Liver (tissue), 9 donors: Measurements from ENCODE around the gene SOX18. TPM values are rescaled to one million over a fixed set of nuclear protein-coding genes. Genes with fewer than 3 reads are reported as not detected.

Source experiments
- DNase-seq: peaks from one replicate; pipeline ENCODE4 v3.0.0-alpha.2; 2017; ENCODE audit warnings: low spot score
- H3K27ac ChIP-seq, 2 donors: one replicate each; pipeline ENCODE4 v1.7.0; 2013; ENCODE audit warnings: inconsistent platforms in 2 of 2, low read length in 2 of 2, control low read depth in 1 of 2, low read depth in 1 of 2, mild to moderate bottlenecking in 1 of 2
- H3K27me3 ChIP-seq, 4 donors: one replicate each; pipeline versions ENCODE4 v1.6.1 to v1.7.0; 2013; ENCODE audit warnings: low read length in 3 of 4, inconsistent platforms in 1 of 4, mild to moderate bottlenecking in 1 of 4, moderate library complexity in 1 of 4; ENCODE audit not compliant: control insufficient read depth in 4 of 4, insufficient read depth in 4 of 4
- H3K36me3 ChIP-seq, 4 donors: one replicate each; pipeline versions ENCODE4 v1.6.1 to v1.7.0; 2013; ENCODE audit warnings: low read length in 3 of 4, mild to moderate bottlenecking in 3 of 4, low read depth in 1 of 4, moderate library complexity in 1 of 4; ENCODE audit not compliant: control insufficient read depth in 4 of 4, insufficient read depth in 3 of 4
- H3K4me1 ChIP-seq, 4 donors: one replicate each; pipeline versions ENCODE4 v1.6.1 to v1.7.0; 2013; ENCODE audit warnings: low read length in 3 of 4, mild to moderate bottlenecking in 3 of 4, moderate library complexity in 1 of 4; ENCODE audit not compliant: control insufficient read depth in 4 of 4, insufficient read depth in 4 of 4
- H3K4me3 ChIP-seq, 3 donors: one replicate each; pipeline versions ENCODE4 v1.6.1 to v1.7.0; 2013; ENCODE audit warnings: low read length in 3 of 3, control low read depth in 1 of 3, low read depth in 1 of 3, mild to moderate bottlenecking in 1 of 3
- H3K9ac ChIP-seq, 2 donors: one replicate each; pipeline ENCODE4 v1.7.0; 2013; ENCODE audit warnings: low read length in 2 of 2, mild to moderate bottlenecking in 2 of 2, moderate library complexity in 2 of 2, control low read depth in 1 of 2, low read depth in 1 of 2
- H3K9me3 ChIP-seq, 4 donors: one replicate each; pipeline versions ENCODE4 v1.6.1 to v1.7.0; 2013; ENCODE audit warnings: low read length in 3 of 4; ENCODE audit not compliant: control insufficient read depth in 4 of 4
- EGR1 ChIP-seq, 2 donors: IDR thresholded peaks; 2 replicates each; pipeline ENCODE4 v1.6.1; 2016 to 2018; ENCODE audit warnings: antibody characterized with exemption in 2 of 2, low read depth in 2 of 2
- FOXA1 ChIP-seq: IDR thresholded peaks from 2 replicates; pipeline ENCODE4 v1.6.1; 2016; ENCODE audit warnings: antibody characterized with exemption
- FOXA2 ChIP-seq: IDR thresholded peaks from 2 replicates; pipeline ENCODE4 v1.6.1; 2016; ENCODE audit warnings: antibody characterized with exemption
- GABPA ChIP-seq, 2 donors: IDR thresholded peaks in 1 of 2; conservative IDR thresholded peaks in 1 of 2; 2 replicates each; pipeline ENCODE4 v1.6.1; 2016; ENCODE audit warnings: antibody characterized with exemption in 2 of 2, mild to moderate bottlenecking in 1 of 2, moderate library complexity in 1 of 2
- HNF4A ChIP-seq, 2 donors: conservative IDR thresholded peaks; 2 replicates each; pipeline ENCODE4 v1.6.1; 2016; ENCODE audit warnings: antibody characterized with exemption in 2 of 2, mild to moderate bottlenecking in 2 of 2
- HNF4G ChIP-seq: IDR thresholded peaks from 2 replicates; pipeline ENCODE4 v1.6.1; 2016; ENCODE audit warnings: antibody characterized with exemption
- JUND ChIP-seq, 2 donors: IDR thresholded peaks; 2 replicates each; pipeline ENCODE4 v1.6.1; 2016; ENCODE audit warnings: antibody characterized with exemption in 2 of 2
- NR2F2 ChIP-seq: IDR thresholded peaks from 2 replicates; pipeline ENCODE4 v1.6.1; 2016; ENCODE audit warnings: antibody characterized with exemption
- RAD21 ChIP-seq, 2 donors: IDR thresholded peaks; 2 replicates each; pipeline ENCODE4 v1.6.1; 2016; ENCODE audit warnings: antibody characterized with exemption in 2 of 2, mild to moderate bottlenecking in 2 of 2
- RXRA ChIP-seq, 2 donors: IDR thresholded peaks; 2 replicates each; pipeline ENCODE4 v1.6.1; 2017 to 2018; ENCODE audit warnings: antibody characterized with exemption in 2 of 2, mild to moderate bottlenecking in 1 of 2
- SP1 ChIP-seq: IDR thresholded peaks from 2 replicates; pipeline ENCODE4 v1.6.1; 2018; ENCODE audit warnings: antibody characterized with exemption, mild to moderate bottlenecking
- TAF1 ChIP-seq: conservative IDR thresholded peaks from 2 replicates; pipeline ENCODE4 v1.6.1; 2016; ENCODE audit warnings: antibody characterized with exemption, mild to moderate bottlenecking
- YY1 ChIP-seq: IDR thresholded peaks from 2 replicates; pipeline ENCODE4 v1.6.1; 2016; ENCODE audit warnings: antibody characterized with exemption, mild to moderate bottlenecking
- WGBS: extraction: QIAGEN DNeasy Blood & Tissue Kit; methylation state at CpG from one replicate; pipeline ENCODE4 v1.1.7; 2013; 5-methylcytosine and 5-hydroxymethylcytosine counted together
- polyA plus RNA-seq, 2 donors: library from polyadenylated mRNA; stranded (reverse) in 1 of 2; unstranded in 1 of 2; fragments of 200-250 nt in 1 of 2; fragments of >200 nt in 1 of 2; fragmentation: Nextera tagmentation in 1 of 2; extraction: Ambion mirVana in 1 of 2; gene quantifications; one replicate each; pipeline versions ENCODE4 v1.2.1 to v1.2.3, GENCODE V29; 2013 to 2015
- total RNA-seq, 2 donors: library from RNA; depleted of rRNA; stranded (reverse); fragments of >200 nt; gene quantifications; one replicate each; pipeline ENCODE4 v1.2.3, GENCODE V29; 2014
- TF ChIP-seq, protein P1 (sequence below): IDR thresholded peaks from 2 replicates; pipeline ENCODE4 v1.6.1; 2016; ENCODE audit warnings: antibody characterized with exemption
- TF ChIP-seq, protein P2 (sequence below): IDR thresholded peaks from 2 replicates; pipeline ENCODE4 v1.6.1; 2016; ENCODE audit warnings: antibody characterized with exemption
- TF ChIP-seq, protein P3 (sequence below): IDR thresholded peaks from 2 replicates; pipeline ENCODE4 v1.6.1; 2016; ENCODE audit warnings: antibody characterized with exemption
- TF ChIP-seq, protein P4 (sequence below): IDR thresholded peaks from 2 replicates; pipeline ENCODE4 v1.6.1; 2016; ENCODE audit warnings: antibody characterized with exemption, mild to moderate bottlenecking
- donor health status: healthy.
- donor health status: healthy.
- donor health status: healthy.
- donor health status: healthy.
- donor health status: healthy.

The SOX18 gene
- total and polyA plus RNA-seq, 4 donors = 1.1 to 5.8 (median 2.6) TPM

DNA sequence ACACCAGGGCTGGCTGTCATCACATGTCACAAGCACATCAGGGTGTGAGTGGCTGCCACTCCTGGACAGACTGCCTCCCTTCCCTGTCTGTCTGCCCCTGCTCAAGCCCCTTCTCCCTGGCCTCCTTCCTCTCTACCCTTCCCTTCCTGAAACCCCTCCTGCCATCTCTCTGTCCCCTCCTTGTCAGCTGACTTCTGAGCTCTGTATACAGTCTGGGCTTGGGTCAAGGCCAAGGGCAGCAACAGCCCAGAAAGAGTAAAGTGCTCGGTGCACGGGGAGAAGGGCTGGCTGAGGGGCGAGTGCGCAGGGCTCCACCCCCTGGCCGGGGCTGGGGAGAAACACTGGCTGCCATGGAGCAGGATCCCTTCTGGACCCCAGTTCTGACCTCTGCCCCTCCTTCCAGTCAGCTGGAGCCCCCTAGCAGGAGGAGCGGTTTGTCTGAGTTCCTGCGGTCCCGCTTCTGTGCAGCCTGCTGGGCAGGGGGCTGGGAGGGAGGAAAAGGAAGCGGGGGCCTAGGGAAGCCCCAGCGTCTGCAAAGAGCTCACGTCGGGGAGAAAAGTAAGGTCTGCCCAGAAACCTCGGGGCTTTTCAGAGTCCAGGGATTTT, 32.8 kb upstream of the SOX18 start:
- no peak overlapping the region for H3K9ac ChIP-seq
- peaks cover 14 to 35% (median 19%) of the 10 kb centered on the region in 4 donors for H3K4me1 ChIP-seq
- H3K36me3 ChIP-seq = no peaks in the 10 kb centered on the region
- H3K9me3 ChIP-seq = no peaks in the 10 kb centered on the region
- H3K4me3 ChIP-seq = no peak overlapping the region
- H3K27me3 ChIP-seq = peaks cover 0 to 6% (median 0%) of the 10 kb centered on the region in 4 donors
- no peak for TF ChIP-seq NR2F2
- TF ChIP-seq, protein P1, sequence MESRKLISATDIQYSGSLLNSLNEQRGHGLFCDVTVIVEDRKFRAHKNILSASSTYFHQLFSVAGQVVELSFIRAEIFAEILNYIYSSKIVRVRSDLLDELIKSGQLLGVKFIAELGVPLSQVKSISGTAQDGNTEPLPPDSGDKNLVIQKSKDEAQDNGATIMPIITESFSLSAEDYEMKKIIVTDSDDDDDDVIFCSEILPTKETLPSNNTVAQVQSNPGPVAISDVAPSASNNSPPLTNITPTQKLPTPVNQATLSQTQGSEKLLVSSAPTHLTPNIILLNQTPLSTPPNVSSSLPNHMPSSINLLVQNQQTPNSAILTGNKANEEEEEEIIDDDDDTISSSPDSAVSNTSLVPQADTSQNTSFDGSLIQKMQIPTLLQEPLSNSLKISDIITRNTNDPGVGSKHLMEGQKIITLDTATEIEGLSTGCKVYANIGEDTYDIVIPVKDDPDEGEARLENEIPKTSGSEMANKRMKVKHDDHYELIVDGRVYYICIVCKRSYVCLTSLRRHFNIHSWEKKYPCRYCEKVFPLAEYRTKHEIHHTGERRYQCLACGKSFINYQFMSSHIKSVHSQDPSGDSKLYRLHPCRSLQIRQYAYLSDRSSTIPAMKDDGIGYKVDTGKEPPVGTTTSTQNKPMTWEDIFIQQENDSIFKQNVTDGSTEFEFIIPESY = no peak
- no peak for TF ChIP-seq YY1
- TF ChIP-seq HNF4A (conservative IDR thresholded peaks at IDR 0.05) = no peak
- TF ChIP-seq GABPA (IDR thresholded peaks at IDR 0.05 in 1 of 2, conservative IDR thresholded peaks at IDR 0.05 in 1 of 2) = no peak
- TF ChIP-seq HNF4G = no peak
- no peak for TF ChIP-seq FOXA1
- TF ChIP-seq FOXA2 = no peak
- TF ChIP-seq SP1 = no peak
- TF ChIP-seq RAD21 (IDR thresholded peaks at IDR 0.05) = no peak
- no peak for TF ChIP-seq TAF1
- TF ChIP-seq EGR1 (IDR thresholded peaks at IDR 0.05; ENCODE audit: low read depth in 2 of 2) = no peak
- H3K27ac ChIP-seq = no peak overlapping the region
- no peak for DNase-seq
- 24% methylated on average over 13 of the region's 13 CpGs for WGBS

DNA sequence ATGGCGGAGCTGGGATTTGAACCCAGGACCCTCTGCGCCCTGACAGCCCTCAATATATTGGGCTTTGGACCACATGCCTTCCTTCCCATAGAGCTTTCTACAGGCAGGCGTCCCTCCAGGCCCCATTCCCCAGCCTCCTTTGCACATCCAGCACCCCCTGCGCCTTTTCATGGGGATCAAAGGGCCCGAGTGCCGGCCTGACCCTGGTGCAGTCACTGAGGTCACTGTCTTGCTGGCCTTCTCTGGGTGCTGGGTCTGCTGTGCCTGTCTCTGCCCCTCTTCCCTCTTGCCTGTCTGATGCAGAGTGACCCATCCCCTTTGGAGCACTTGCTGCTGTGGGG, 32.2 kb upstream of the SOX18 start:
- 85% methylated on average over 6 of the region's 6 CpGs for WGBS
- no peak for DNase-seq
- H3K27me3 ChIP-seq = peaks cover 0 to 6% (median 0%) of the 10 kb centered on the region in 4 donors
- no peaks in the 10 kb centered on the region for H3K36me3 ChIP-seq
- H3K27ac ChIP-seq = no peak overlapping the region
- no peaks in the 10 kb centered on the region for H3K9me3 ChIP-seq
- peaks cover 14 to 35% (median 19%) of the 10 kb centered on the region in 4 donors for H3K4me1 ChIP-seq
- H3K9ac ChIP-seq = no peak overlapping the region
- no peak overlapping the region for H3K4me3 ChIP-seq
- TF ChIP-seq GABPA (IDR thresholded peaks at IDR 0.05 in 1 of 2, conservative IDR thresholded peaks at IDR 0.05 in 1 of 2) (no peak), RXRA (IDR thresholded peaks at IDR 0.05) (no peak), TAF1 (no peak), YY1 (no peak), RAD21 (IDR thresholded peaks at IDR 0.05) (no peak), FOXA2 (no peak), JUND (IDR thresholded peaks at IDR 0.05) (no peak), FOXA1 (no peak), EGR1 (IDR thresholded peaks at IDR 0.05; ENCODE audit: low read depth in 2 of 2) (no peak), SP1 (no peak), NR2F2 (no peak), HNF4G (no peak), HNF4A (conservative IDR thresholded peaks at IDR 0.05) (no peak)
- TF ChIP-seq, protein P2, sequence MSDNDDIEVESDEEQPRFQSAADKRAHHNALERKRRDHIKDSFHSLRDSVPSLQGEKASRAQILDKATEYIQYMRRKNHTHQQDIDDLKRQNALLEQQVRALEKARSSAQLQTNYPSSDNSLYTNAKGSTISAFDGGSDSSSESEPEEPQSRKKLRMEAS = no peak
- TF ChIP-seq, protein P1 = no peak
- TF ChIP-seq, protein P3, sequence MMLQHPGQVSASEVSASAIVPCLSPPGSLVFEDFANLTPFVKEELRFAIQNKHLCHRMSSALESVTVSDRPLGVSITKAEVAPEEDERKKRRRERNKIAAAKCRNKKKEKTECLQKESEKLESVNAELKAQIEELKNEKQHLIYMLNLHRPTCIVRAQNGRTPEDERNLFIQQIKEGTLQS = no peak
- TF ChIP-seq, protein P4, sequence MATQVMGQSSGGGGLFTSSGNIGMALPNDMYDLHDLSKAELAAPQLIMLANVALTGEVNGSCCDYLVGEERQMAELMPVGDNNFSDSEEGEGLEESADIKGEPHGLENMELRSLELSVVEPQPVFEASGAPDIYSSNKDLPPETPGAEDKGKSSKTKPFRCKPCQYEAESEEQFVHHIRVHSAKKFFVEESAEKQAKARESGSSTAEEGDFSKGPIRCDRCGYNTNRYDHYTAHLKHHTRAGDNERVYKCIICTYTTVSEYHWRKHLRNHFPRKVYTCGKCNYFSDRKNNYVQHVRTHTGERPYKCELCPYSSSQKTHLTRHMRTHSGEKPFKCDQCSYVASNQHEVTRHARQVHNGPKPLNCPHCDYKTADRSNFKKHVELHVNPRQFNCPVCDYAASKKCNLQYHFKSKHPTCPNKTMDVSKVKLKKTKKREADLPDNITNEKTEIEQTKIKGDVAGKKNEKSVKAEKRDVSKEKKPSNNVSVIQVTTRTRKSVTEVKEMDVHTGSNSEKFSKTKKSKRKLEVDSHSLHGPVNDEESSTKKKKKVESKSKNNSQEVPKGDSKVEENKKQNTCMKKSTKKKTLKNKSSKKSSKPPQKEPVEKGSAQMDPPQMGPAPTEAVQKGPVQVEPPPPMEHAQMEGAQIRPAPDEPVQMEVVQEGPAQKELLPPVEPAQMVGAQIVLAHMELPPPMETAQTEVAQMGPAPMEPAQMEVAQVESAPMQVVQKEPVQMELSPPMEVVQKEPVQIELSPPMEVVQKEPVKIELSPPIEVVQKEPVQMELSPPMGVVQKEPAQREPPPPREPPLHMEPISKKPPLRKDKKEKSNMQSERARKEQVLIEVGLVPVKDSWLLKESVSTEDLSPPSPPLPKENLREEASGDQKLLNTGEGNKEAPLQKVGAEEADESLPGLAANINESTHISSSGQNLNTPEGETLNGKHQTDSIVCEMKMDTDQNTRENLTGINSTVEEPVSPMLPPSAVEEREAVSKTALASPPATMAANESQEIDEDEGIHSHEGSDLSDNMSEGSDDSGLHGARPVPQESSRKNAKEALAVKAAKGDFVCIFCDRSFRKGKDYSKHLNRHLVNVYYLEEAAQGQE = no peak
